MCF 10A (cell line): ENCODE data around the gene WDFY2. TPM values are rescaled to one million over a fixed set of nuclear protein-coding genes. Genes with fewer than 3 reads are reported as not detected.

ENCODE experiments used
- BruUV-seq: library from RNA; stranded (reverse); fragments of 400-500 nt; replicated peaks from 2 replicates; lab custom pipeline; 2021; lab: Mats Ljungman, UMichigan
- CTCF ChIA-PET: fragments of 300-600 bp; sonication (Branson Sonifier 250); formaldehyde crosslinking; extraction: SDS; loops from one replicate; lab custom pipeline; 2021; ENCODE audit warnings: antibody characterized with exemption, inconsistent platforms; lab: Yijun Ruan, JAX
- POLR2A ChIA-PET: fragments of 300-600, 350-650 bp; sonication (Branson Sonifier 250); formaldehyde crosslinking; extraction: SDS; loops from one replicate; lab custom pipeline; 2020; ENCODE audit warnings: antibody characterized with exemption, inconsistent platforms; lab: Yijun Ruan, JAX
- DNase-seq: peaks from one replicate; pipeline ENCODE4 v3.0.0-alpha.2; 2018; ENCODE audit not compliant: unreplicated experiment
- H3K27ac Mint-ChIP-seq: one replicate; pipeline ENCODE4 v1.8.0; 2022; ENCODE audit warnings: mild to moderate bottlenecking, low read depth, mixed read lengths; ENCODE audit not compliant: unreplicated experiment
- H3K27me3 Mint-ChIP-seq: one replicate; pipeline ENCODE4 v1.8.0; 2022; ENCODE audit warnings: mixed read lengths; ENCODE audit not compliant: insufficient read depth, unreplicated experiment
- H3K36me3 Mint-ChIP-seq: one replicate; pipeline ENCODE4 v1.8.0; 2022; ENCODE audit warnings: mild to moderate bottlenecking, moderate library complexity, mixed read lengths; ENCODE audit not compliant: insufficient read depth, unreplicated experiment
- H3K4me1 Mint-ChIP-seq: one replicate; pipeline ENCODE4 v1.8.0; 2022; ENCODE audit warnings: mixed read lengths; ENCODE audit not compliant: insufficient read depth, unreplicated experiment
- H3K4me3 Mint-ChIP-seq: one replicate; pipeline ENCODE4 v1.8.0; 2022; ENCODE audit warnings: mild to moderate bottlenecking, moderate library complexity, mixed read lengths; ENCODE audit not compliant: unreplicated experiment
- H3K9me3 Mint-ChIP-seq: one replicate; pipeline ENCODE4 v1.8.0; 2022; ENCODE audit warnings: mixed read lengths; ENCODE audit not compliant: unreplicated experiment
- intact Hi-C: fragments of 100-400 bp; cut with micrococcal nuclease; formaldehyde crosslinking; loops from 2 replicates; pipeline ENCODE4 v1.14.1; 2022
- total RNA-seq: library from RNA; stranded (reverse); gene quantifications from 2 replicates; pipeline ENCODE4 v1.2.3, GENCODE V29; 2022
- TF ChIP-seq, protein P1 (sequence below): fragments of 200-600 bp; IDR thresholded peaks from one replicate; pipeline ENCODE4 v1.8.0; 2022; ENCODE audit warnings: antibody characterized with exemption, mild to moderate bottlenecking; ENCODE audit not compliant: unreplicated experiment

WDFY2 gene
- total RNA-seq, 1 experiment from 2014 or later = 56.2 TPM

DNA sequence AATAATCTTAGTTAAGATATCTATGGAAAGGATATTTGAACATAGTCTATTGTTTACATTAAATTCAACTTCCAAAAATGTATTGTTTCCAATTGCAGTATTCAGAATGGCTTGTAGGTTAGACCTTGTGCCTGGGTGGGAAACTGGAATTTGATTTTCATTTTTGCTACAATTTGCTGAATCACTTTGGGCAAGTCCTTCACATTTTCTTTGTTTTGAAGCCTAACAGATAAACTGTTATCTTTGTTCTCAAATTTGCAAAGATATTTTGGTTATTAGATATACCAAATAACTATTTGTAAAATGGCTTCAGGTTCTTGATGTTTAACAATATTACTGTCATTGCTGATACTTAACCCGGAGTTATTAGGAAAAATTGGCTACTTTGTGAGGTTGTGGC is 82.6 kb downstream of the WDFY2 start:
- TF ChIP-seq, protein P1, sequence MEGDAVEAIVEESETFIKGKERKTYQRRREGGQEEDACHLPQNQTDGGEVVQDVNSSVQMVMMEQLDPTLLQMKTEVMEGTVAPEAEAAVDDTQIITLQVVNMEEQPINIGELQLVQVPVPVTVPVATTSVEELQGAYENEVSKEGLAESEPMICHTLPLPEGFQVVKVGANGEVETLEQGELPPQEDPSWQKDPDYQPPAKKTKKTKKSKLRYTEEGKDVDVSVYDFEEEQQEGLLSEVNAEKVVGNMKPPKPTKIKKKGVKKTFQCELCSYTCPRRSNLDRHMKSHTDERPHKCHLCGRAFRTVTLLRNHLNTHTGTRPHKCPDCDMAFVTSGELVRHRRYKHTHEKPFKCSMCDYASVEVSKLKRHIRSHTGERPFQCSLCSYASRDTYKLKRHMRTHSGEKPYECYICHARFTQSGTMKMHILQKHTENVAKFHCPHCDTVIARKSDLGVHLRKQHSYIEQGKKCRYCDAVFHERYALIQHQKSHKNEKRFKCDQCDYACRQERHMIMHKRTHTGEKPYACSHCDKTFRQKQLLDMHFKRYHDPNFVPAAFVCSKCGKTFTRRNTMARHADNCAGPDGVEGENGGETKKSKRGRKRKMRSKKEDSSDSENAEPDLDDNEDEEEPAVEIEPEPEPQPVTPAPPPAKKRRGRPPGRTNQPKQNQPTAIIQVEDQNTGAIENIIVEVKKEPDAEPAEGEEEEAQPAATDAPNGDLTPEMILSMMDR = no peak
- Mint-ChIP-seq H3K27me3 (no peaks in the 10 kb centered on the region), H3K4me1 (peaks cover 42% of the 10 kb centered on the region), H3K9me3 (no peaks in the 10 kb centered on the region), H3K4me3 (no peak overlapping the region), H3K36me3 (peaks cover 33% of the 10 kb centered on the region), H3K27ac (peak overlapping the region; percentile 83)
- ChIA-PET POLR2A (no interaction called here), CTCF (no interaction called here)
- DNase-seq = no peak
- no TSS peak for BruUV-seq
- intact Hi-C loops = no loop called here

DNA sequence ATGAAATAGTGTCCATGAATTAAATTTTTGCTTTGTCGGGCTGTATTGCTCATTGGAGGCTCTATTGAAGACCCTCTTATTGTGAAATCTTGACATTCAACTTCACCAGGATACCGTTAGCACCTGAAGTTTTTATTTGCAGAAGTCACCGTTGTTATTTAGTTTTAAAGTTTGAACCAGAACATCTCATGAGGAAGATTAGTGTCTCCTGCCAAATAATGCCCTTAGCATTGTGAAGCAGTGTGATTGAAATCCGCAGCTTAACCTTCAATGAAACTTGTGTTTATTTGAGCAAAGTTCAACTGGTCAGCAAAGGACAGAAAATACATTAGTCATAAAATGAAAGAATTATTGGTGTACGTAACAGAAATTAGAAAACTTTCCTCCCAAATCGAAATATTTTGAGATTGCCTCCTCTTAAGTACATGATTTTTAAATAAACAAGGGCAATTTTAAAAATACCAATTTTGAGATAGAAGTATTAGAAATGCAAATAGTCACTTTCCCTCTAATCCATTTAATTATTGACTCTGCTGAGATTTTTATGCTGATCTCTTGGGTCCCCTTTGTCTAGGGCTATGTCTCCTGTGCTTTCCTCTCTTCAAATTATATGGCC is 84.4 kb downstream of the WDFY2 start:
- H3K4me1 Mint-ChIP-seq = peaks cover 44% of the 10 kb centered on the region
- BruUV-seq = no TSS peak
- no peak for DNase-seq

DNA sequence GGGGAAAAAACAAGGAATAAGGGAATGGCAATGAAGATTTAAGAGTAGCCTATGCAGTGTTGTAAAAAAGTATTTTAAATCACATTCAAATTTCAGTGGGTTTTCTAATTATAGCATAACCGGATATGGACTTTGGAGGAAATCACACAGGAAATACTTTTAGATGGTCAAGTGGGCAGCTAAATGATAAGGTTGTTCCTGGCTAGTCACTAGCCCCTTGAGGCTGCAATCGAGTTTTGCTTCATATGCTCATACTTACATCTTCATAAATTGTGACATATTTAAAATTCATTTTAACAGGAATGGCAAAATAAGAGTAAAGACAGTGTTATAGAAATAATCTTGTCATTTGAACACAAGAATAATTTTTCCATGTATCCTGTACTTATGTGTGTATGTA is 88.9 kb downstream of the WDFY2 start:
- no TSS peak for BruUV-seq
- no peak overlapping the region for H3K27ac Mint-ChIP-seq
- no peak for DNase-seq
- peaks cover 33% of the 10 kb centered on the region for H3K4me1 Mint-ChIP-seq
- CTCF ChIA-PET = interaction anchor here (0.6 to 1.0 kb wide), 2 partner anchors 29 to 43 kb away, joined by 3 to 4 read pairs; no protein-coding TSS in a partner anchor
- H3K4me3 Mint-ChIP-seq = no peak overlapping the region
- no peaks in the 10 kb centered on the region for H3K36me3 Mint-ChIP-seq
- TF ChIP-seq, protein P1 = no peak
- intact Hi-C loops = no loop called here
- no peaks in the 10 kb centered on the region for H3K27me3 Mint-ChIP-seq
- POLR2A ChIA-PET = interaction anchor here (0.6 to 0.7 kb wide), 2 partner anchors 9 to 40 kb away, joined by 3 read pairs; no protein-coding TSS in a partner anchor
- H3K9me3 Mint-ChIP-seq = peaks cover 7% of the 10 kb centered on the region

More for the DNA sequence above, 84.4 kb downstream of the WDFY2 start:
- H3K27me3 Mint-ChIP-seq = no peaks in the 10 kb centered on the region
- intact Hi-C loops = no loop called here
- no peak overlapping the region for H3K4me3 Mint-ChIP-seq
- H3K27ac Mint-ChIP-seq = no peak overlapping the region
- ChIA-PET POLR2A (interaction anchor here (1.1 kb wide), 1 partner anchor 58 kb away, joined by 3 read pairs; no protein-coding TSS in a partner anchor), CTCF (interaction anchor here (0.6 to 1.0 kb wide), 2 partner anchors 24 to 170 kb away, joined by 3 to 4 read pairs; no protein-coding TSS in a partner anchor)
- TF ChIP-seq, protein P1 = no peak
- H3K36me3 Mint-ChIP-seq = peaks cover 16% of the 10 kb centered on the region
- peaks cover 7% of the 10 kb centered on the region for H3K9me3 Mint-ChIP-seq

DNA sequence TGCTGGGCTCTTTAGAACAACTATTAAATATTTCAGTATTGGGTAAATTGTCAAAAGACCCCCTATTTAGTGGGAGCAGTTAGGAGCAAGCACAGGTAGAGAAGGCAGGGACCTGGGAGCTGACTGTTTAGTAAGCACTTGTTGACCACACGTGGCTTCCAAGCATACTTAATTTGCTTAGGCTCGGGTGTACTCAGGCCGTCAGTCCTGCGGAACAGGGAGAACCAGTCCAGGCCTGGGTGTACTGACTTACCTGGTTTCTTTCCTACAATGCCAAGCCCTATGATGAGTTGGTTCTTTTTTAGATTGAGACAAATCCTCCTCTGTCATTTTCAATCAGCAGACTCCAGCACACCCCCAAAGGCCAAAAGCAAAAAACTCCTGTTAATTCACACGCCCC is 90.0 kb downstream of the WDFY2 start:
- TF ChIP-seq, protein P1 = no peak
- ChIA-PET CTCF (interaction anchor here (1.0 to 1.3 kb wide), 2 partner anchors 30 to 123 kb away, joined by 3 to 4 read pairs; no protein-coding TSS in a partner anchor), POLR2A (interaction anchor here (1.4 kb wide), 1 partner anchor 88 kb away, joined by 9 read pairs; no protein-coding TSS in a partner anchor)
- BruUV-seq = no TSS peak
- intact Hi-C loops = no loop called here
- peaks cover 9% of the 10 kb centered on the region for H3K36me3 Mint-ChIP-seq
- peaks cover 7% of the 10 kb centered on the region for H3K9me3 Mint-ChIP-seq
- no peaks in the 10 kb centered on the region for H3K27me3 Mint-ChIP-seq
- peak overlapping the region; percentile 16 for H3K4me3 Mint-ChIP-seq
- no peak for DNase-seq
- H3K4me1 Mint-ChIP-seq = peaks cover 33% of the 10 kb centered on the region
- H3K27ac Mint-ChIP-seq = peak overlapping the region; percentile 85
